Epithelial cell of proximal tubule (primary cell): ENCODE data around the gene RHOJ. TPM values are rescaled to one million over a fixed set of nuclear protein-coding genes. Genes with fewer than 3 reads are reported as not detected.

Experiments
- DNase-seq: peaks from one replicate; pipeline ENCODE4 v3.0.0-alpha.2; 2011; ENCODE audit warnings: low read depth
- H3K4me3 ChIP-seq: 2 replicates; pipeline ENCODE4 v1.5.1; 2011; ENCODE audit warnings: low read depth, mild to moderate bottlenecking, low read length
- total RNA-seq: library from RNA; depleted of rRNA; stranded (reverse); fragments of >200 nt; gene quantifications from 2 replicates; pipeline ENCODE4 v1.2.3, GENCODE V29; 2015
- TF ChIP-seq, protein P1 (sequence below): conservative IDR thresholded peaks from 2 replicates; pipeline ENCODE4 v1.5.1; 2012; ENCODE audit warnings: low read depth, mild to moderate bottlenecking, low read length

The RHOJ gene
- total RNA-seq, 1 donor from 2014 or later: 0.23 TPM

DNA sequence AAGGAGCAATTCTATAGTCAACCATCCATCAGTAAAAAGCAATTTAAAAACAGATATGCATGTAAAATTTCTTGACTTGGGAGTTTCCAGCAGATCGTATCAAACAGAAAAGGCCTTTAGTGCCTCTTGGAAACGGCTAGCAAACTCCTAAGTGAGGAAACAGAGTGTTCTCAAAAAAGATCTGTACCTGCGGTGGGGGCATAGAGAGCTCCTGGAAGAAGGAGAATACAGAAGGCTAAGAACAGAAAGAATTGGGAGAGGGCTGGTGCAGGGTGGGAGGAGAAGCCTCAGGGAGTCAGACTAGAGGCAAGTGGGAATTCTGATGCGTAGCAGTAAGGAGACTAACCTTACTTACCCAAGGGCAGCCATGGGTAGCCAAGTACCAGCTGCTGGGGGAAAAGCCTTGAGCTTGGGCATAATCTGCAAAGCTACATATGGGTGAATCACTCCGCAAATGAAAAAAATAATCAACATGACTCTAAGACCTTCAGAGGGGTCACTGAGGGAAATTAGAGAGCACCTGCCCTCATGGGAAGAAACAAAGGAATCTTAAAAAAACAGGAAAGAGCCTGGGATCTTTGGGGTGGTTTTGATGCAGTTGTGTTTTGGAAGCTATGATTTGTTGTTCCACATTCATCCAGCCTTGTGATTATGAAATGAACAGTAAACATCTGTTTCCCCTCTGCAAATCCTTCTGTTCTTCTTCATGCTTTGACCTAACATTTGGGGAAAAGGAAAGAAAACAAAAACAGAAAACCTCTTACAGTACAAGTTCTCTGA, 10.4 kb downstream of the RHOJ start:
- no peak for DNase-seq
- no peak overlapping the region for H3K4me3 ChIP-seq
- TF ChIP-seq, protein P1, sequence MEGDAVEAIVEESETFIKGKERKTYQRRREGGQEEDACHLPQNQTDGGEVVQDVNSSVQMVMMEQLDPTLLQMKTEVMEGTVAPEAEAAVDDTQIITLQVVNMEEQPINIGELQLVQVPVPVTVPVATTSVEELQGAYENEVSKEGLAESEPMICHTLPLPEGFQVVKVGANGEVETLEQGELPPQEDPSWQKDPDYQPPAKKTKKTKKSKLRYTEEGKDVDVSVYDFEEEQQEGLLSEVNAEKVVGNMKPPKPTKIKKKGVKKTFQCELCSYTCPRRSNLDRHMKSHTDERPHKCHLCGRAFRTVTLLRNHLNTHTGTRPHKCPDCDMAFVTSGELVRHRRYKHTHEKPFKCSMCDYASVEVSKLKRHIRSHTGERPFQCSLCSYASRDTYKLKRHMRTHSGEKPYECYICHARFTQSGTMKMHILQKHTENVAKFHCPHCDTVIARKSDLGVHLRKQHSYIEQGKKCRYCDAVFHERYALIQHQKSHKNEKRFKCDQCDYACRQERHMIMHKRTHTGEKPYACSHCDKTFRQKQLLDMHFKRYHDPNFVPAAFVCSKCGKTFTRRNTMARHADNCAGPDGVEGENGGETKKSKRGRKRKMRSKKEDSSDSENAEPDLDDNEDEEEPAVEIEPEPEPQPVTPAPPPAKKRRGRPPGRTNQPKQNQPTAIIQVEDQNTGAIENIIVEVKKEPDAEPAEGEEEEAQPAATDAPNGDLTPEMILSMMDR: no peak

GRCh38 chr14:63220526-63220925, 16.3 kb downstream of the RHOJ start:
- TF ChIP-seq, protein P1: no peak
- no peak overlapping the region for H3K4me3 ChIP-seq
- no peak for DNase-seq

- no peak overlapping the region for H3K4me3 ChIP-seq
- TF ChIP-seq, protein P1: no peak
- DNase-seq: no peak
These were observed 19.4 kb downstream of the RHOJ start for GRCh38 chr14:63223596-63223995.

DNA sequence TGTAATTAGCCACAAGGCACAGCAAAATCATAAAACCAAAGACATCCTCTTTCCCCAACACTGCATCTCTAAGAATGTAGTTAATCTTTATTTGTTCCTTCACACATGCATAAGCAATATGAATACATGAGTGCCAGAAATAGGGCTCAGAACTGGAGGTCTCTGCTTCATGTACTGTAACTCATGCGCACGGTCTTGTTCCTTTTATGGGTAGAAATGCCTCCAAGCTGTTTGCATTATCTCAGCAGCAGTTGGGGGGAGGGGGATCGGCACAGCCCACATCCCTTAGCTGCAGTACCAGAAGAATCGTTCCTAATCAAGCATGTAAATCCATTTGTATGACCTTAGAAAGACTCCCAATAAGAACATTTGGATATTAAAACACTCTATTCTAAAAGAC, 20.0 kb downstream of the RHOJ start:
- H3K4me3 ChIP-seq: no peak overlapping the region
- DNase-seq: no peak
- TF ChIP-seq, protein P1: no peak

DNA sequence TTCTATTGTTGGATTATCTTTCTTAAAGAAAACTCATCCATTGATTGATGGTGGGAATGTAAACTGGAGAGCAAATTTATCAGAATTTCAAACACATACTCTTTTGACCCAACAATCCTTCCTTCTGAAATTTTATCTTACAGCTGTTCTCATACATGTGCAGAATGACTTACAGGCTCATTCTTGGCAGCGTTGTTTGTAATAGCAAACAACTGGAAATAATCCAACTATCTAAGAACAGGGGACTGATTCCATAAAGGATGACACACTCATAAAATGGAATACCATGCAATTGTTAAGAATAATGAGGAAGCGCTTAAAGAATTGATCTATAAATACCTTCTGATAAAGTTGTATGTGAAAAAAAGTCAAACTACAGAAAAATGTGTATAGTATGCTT, 24.0 kb downstream of the RHOJ start:
- DNase-seq: no peak
- TF ChIP-seq, protein P1: no peak
- no peak overlapping the region for H3K4me3 ChIP-seq

DNA sequence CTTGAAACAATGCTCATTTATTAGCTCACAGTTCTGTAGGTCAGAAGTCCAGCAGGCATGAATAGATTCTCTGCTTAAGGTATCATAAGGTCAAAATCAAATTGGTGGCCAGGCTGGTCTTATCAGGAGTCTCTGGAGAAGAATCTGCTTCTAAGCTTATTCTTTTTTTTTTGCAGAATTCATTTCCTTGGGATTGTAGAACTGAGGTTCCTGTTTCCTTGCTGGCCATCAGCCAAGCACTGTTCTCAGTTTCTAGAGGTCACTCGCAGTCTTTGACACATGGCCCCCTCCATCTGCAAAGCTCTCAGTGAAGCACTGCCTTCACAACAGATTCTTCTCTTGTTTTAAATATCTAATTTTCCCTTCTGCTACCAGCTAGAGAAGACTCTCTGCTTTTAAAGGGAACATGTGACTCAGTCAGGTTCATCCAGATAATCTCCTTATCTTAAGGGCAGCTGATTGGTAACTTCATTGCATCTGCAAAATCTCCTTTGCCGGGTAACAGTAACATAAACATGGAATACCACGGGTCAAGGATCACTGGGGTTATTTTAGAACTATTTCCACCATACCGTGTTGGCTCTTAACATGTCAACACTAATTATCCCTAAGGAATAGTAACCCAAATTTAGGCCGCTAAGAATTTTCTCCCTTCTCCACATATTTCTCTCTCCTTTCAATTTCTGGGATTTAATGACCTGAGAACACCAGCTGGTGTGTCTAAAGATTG, 25.3 kb downstream of the RHOJ start:
- H3K4me3 ChIP-seq: no peak overlapping the region
- TF ChIP-seq, protein P1: no peak
- DNase-seq: no peak
